Astrocyte (in vitro differentiated cells and primary cell): ENCODE measurements around the gene PCDHA1. TPM values are rescaled to one million over a fixed set of nuclear protein-coding genes. Genes with fewer than 3 reads are reported as not detected.
A peak's percentile ranks its signal among the peaks of the same experiment; 100 is the strongest.
"Not testable (repeated sequence)": the region's sequence is repeated elsewhere in the genome, so short reads cannot be mapped to it uniquely, and the experiment has no call there.

Experiments
- DNase-seq: peaks from one replicate; pipeline ENCODE4 v3.0.0-alpha.2; 2010; ENCODE audit warnings: low read depth
- FAIRE-seq: peaks from 2 replicates; lab custom pipeline; 2011; peaks lifted over from hg19 to GRCh38; lab: Jason Lieb, UNC
- H2AFZ ChIP-seq: 2 replicates; pipeline ENCODE4 v1.6.0; 2012; ENCODE audit warnings: low read depth, low read length, inconsistent platforms
- H3K27ac ChIP-seq: 2 replicates; pipeline ENCODE4 v1.5.1; 2011; ENCODE audit warnings: low read depth, low read length, inconsistent platforms
- H3K27me3 ChIP-seq: 2 replicates; pipeline ENCODE4 v1.6.0; 2011; ENCODE audit warnings: low read length, inconsistent platforms; ENCODE audit not compliant: insufficient read depth
- H3K36me3 ChIP-seq: 2 replicates; pipeline ENCODE4 v1.5.1; 2011; ENCODE audit warnings: low read length, inconsistent platforms; ENCODE audit not compliant: insufficient read depth
- H3K4me1 ChIP-seq: 2 replicates; pipeline ENCODE4 v1.5.1; 2011; ENCODE audit warnings: low read length, inconsistent platforms; ENCODE audit not compliant: insufficient read depth
- H3K4me2 ChIP-seq: 2 replicates; pipeline ENCODE4 v1.6.0; 2012; ENCODE audit warnings: low read length, inconsistent platforms
- H3K4me3 ChIP-seq: 2 replicates; pipeline ENCODE4 v1.5.1; 2011; ENCODE audit warnings: low read depth, mild to moderate bottlenecking, low read length, inconsistent platforms; ENCODE audit not compliant: insufficient read depth
- H3K79me2 ChIP-seq: 2 replicates; pipeline ENCODE4 v1.6.0; 2012; ENCODE audit warnings: mild to moderate bottlenecking, low read length, inconsistent platforms; ENCODE audit not compliant: insufficient read depth
- H3K9ac ChIP-seq: 2 replicates; pipeline ENCODE4 v1.6.0; 2012; ENCODE audit warnings: mild to moderate bottlenecking, low read length, inconsistent platforms
- H3K9me3 ChIP-seq: 2 replicates; pipeline ENCODE4 v1.5.1; 2012; ENCODE audit warnings: low read depth, mild to moderate bottlenecking, low read length, inconsistent platforms; ENCODE audit not compliant: insufficient read depth
- H4K20me1 ChIP-seq: 2 replicates; pipeline ENCODE4 v1.6.0; 2012; ENCODE audit warnings: low read length, inconsistent platforms; ENCODE audit not compliant: insufficient read depth
- H3K27ac Mint-ChIP-seq: one replicate; pipeline ENCODE4 v1.8.0; 2021; ENCODE audit warnings: mild to moderate bottlenecking, mixed read lengths; ENCODE audit not compliant: unreplicated experiment
- H3K27me3 Mint-ChIP-seq: one replicate; pipeline ENCODE4 v1.8.0; 2021; ENCODE audit warnings: low read depth, mixed read lengths; ENCODE audit not compliant: unreplicated experiment
- H3K36me3 Mint-ChIP-seq: one replicate; pipeline ENCODE4 v1.8.0; 2021; ENCODE audit warnings: low read depth, mixed read lengths; ENCODE audit not compliant: unreplicated experiment
- H3K4me1 Mint-ChIP-seq: one replicate; pipeline ENCODE4 v1.8.0; 2021; ENCODE audit warnings: low read depth, mixed read lengths; ENCODE audit not compliant: unreplicated experiment
- H3K4me3 Mint-ChIP-seq: one replicate; pipeline ENCODE4 v1.8.0; 2021; ENCODE audit warnings: mild to moderate bottlenecking, moderate library complexity, mixed read lengths; ENCODE audit not compliant: unreplicated experiment
- H3K9me3 Mint-ChIP-seq: one replicate; pipeline ENCODE4 v1.8.0; 2021; ENCODE audit warnings: mild to moderate bottlenecking, mixed read lengths; ENCODE audit not compliant: unreplicated experiment
- CTCF ChIP-seq: IDR thresholded peaks from 2 replicates; pipeline ENCODE4 v1.5.1; 2011; ENCODE audit warnings: low read depth, mild to moderate bottlenecking, inconsistent platforms, low read length, moderate library complexity; ENCODE audit not compliant: insufficient read depth
- EZH2 ChIP-seq: IDR thresholded peaks from 2 replicates; pipeline ENCODE4 v1.6.1; 2012; ENCODE audit warnings: mild to moderate bottlenecking, low read length, inconsistent platforms; ENCODE audit not compliant: insufficient read depth
- total RNA-seq: library from RNA; stranded (reverse); gene quantifications from 2 replicates; pipeline ENCODE4 v1.2.1, GENCODE V29; 2021

Gene PCDHA1
- total RNA-seq, 1 donor from 2014 or later: not detected

GRCh38 chr5:140849831-140850634 is 64.1 kb downstream of the PCDHA1 start:
- not testable (repeated sequence) for H3K27me3 Mint-ChIP-seq, H3K79me2 ChIP-seq, H2AFZ ChIP-seq, H3K4me3 Mint-ChIP-seq, H3K27ac ChIP-seq, H3K36me3 ChIP-seq, H3K36me3 Mint-ChIP-seq, H3K27ac Mint-ChIP-seq, H4K20me1 ChIP-seq, H3K27me3 ChIP-seq, H3K4me1 ChIP-seq, H3K4me1 Mint-ChIP-seq, H3K4me2 ChIP-seq, H3K9ac ChIP-seq, H3K9me3 ChIP-seq, FAIRE-seq, H3K4me3 ChIP-seq, DNase-seq, H3K9me3 Mint-ChIP-seq

- no peaks in the 10 kb centered on the region for H3K4me1 ChIP-seq
- peaks cover 19% of the 10 kb centered on the region for H3K9me3 ChIP-seq
- H3K79me2 ChIP-seq: no peaks in the 10 kb centered on the region
- H3K4me3 ChIP-seq: no peak within 1 kb of the TSS
- H3K4me3 Mint-ChIP-seq: peak within 1 kb of the TSS; percentile 88
- DNase-seq (no peak), FAIRE-seq (no peak)
- H3K9ac ChIP-seq: no peak within 1 kb of the TSS
- no peak within 1 kb of the TSS for H3K4me2 ChIP-seq
- no peak for TF ChIP-seq EZH2
- TF ChIP-seq CTCF: no peak
- peak within 1 kb of the TSS; percentile 79 for H3K27ac Mint-ChIP-seq
- H3K36me3 ChIP-seq: no peaks in the 10 kb centered on the region
- peaks cover 3% of the 10 kb centered on the region for H3K4me1 Mint-ChIP-seq
- peaks cover 6% of the 10 kb centered on the region for H3K9me3 Mint-ChIP-seq
- peaks cover 17% of the 10 kb centered on the region for H3K36me3 Mint-ChIP-seq
- H3K27ac ChIP-seq: no peak within 1 kb of the TSS
- H4K20me1 ChIP-seq: no peaks in the 10 kb centered on the region
- no peak within 1 kb of the TSS for H2AFZ ChIP-seq
- no peaks in the 10 kb centered on the region for H3K27me3 Mint-ChIP-seq
- H3K27me3 ChIP-seq: no peaks in the 10 kb centered on the region
These were observed 70.1 kb downstream of the PCDHA1 start, which contains the start of gene PCDHA10 for GRCh38 chr5:140855772-140856674. Gene PCDHA10, plus strand, starts transcription at chr5:140855897. Its CDS starts 152 bp downstream, at chr5:140856049.

GRCh38 chr5:140857177-140857986 is 71.4 kb downstream of the PCDHA1 start:
- H2AFZ ChIP-seq: no peak overlapping the region
- H3K36me3 Mint-ChIP-seq: peaks cover 31% of the 10 kb centered on the region
- no peak overlapping the region for H3K27ac Mint-ChIP-seq
- FAIRE-seq (no peak), DNase-seq (no peak)
- H3K27me3 Mint-ChIP-seq: no peaks in the 10 kb centered on the region
- no peaks in the 10 kb centered on the region for H3K4me1 ChIP-seq
- H3K4me3 ChIP-seq: no peak overlapping the region
- H3K4me1 Mint-ChIP-seq: peaks cover 3% of the 10 kb centered on the region
- peaks cover 17% of the 10 kb centered on the region for H3K9me3 Mint-ChIP-seq
- H3K79me2 ChIP-seq: no peaks in the 10 kb centered on the region
- H3K27me3 ChIP-seq: no peaks in the 10 kb centered on the region
- no peak overlapping the region for H3K27ac ChIP-seq
- peaks cover 29% of the 10 kb centered on the region for H3K9me3 ChIP-seq
- H3K36me3 ChIP-seq: no peaks in the 10 kb centered on the region
- H3K4me3 Mint-ChIP-seq: peak overlapping the region; percentile 88
- TF ChIP-seq CTCF (no peak), EZH2 (no peak)
- no peak overlapping the region for H3K9ac ChIP-seq
- no peaks in the 10 kb centered on the region for H4K20me1 ChIP-seq
- H3K4me2 ChIP-seq: no peak overlapping the region
